GDM1 (cell line): ENCODE data around the gene PLEKHM2.

ENCODE experiments used
- DNase-seq: peaks from one replicate; lab custom pipeline; 2025; lab: John Stamatoyannopoulos, UW

Gene PLEKHM2

GRCh38 chr1:15738416-15739113 is 54.4 kb downstream of the PLEKHM2 start:
- no peak for DNase-seq

- DNase-seq, result no peak
Measured at GRCh38 chr1:15739259-15739658, 55.1 kb downstream of the PLEKHM2 start.

- no peak for DNase-seq
Measured at GRCh38 chr1:15739745-15740144, 55.6 kb downstream of the PLEKHM2 start.

GRCh38 chr1:15740924-15741850 is 57.1 kb downstream of the PLEKHM2 start:
- DNase-seq, result no peak

GRCh38 chr1:15742339-15742801 is 58.2 kb downstream of the PLEKHM2 start, which contains the start of gene TMEM82:
Gene TMEM82 (plus strand): TSS chr1:15742499. CDS start chr1:15742560, 61 bp downstream.
- no peak for DNase-seq

GRCh38 chr1:15744122-15744679 is 60.1 kb downstream of the PLEKHM2 start:
- DNase-seq, result no peak

GRCh38 chr1:15747378-15747777 is 63.3 kb downstream of the PLEKHM2 start:
- DNase-seq, result no peak

GRCh38 chr1:15748264-15748663 is 64.1 kb downstream of the PLEKHM2 start:
- no peak for DNase-seq

- DNase-seq, result no peak
Measured at GRCh38 chr1:15748690-15749398, 64.7 kb downstream of the PLEKHM2 start.

- DNase-seq, result no peak
Measured at GRCh38 chr1:15749399-15750291, 65.5 kb downstream of the PLEKHM2 start.

GRCh38 chr1:15750924-15751323 is 66.8 kb downstream of the PLEKHM2 start:
- DNase-seq, result no peak

- no peak for DNase-seq
Measured at GRCh38 chr1:15751717-15752116, 67.6 kb downstream of the PLEKHM2 start.

- no peak for DNase-seq
Measured at GRCh38 chr1:15753776-15754175, 69.7 kb downstream of the PLEKHM2 start.

GRCh38 chr1:15755021-15755645 is 71.0 kb downstream of the PLEKHM2 start:
- DNase-seq, result no peak

- DNase-seq, result no peak
Measured at GRCh38 chr1:15755646-15756040, 71.5 kb downstream of the PLEKHM2 start.

- DNase-seq, result no peak
Measured at GRCh38 chr1:15756143-15757015, 72.3 kb downstream of the PLEKHM2 start.

GRCh38 chr1:15757016-15757543 is 73.0 kb downstream of the PLEKHM2 start:
- no peak for DNase-seq

GRCh38 chr1:15757575-15758342 is 73.6 kb downstream of the PLEKHM2 start:
- DNase-seq, result no peak
